HTERT RPE-1 (cell line): ENCODE results near the gene TTC7B.

Experiments used
- in situ Hi-C: fragments of 300-500 bp; cut with MboI; formaldehyde crosslinking; loops from 4 replicates; pipeline ENCODE4 v1.14.3; 2020; ENCODE audit warnings: low sequenced_read_pairs

The TTC7B gene

GRCh38 chr14:90651976-90652560 lies 164.2 kb downstream of the TTC7B start:
- in situ Hi-C loops: no loop called here

GRCh38 chr14:90651271-90651804 lies 164.9 kb downstream of the TTC7B start:
- in situ Hi-C loops: no loop called here

- in situ Hi-C loops: no loop called here
Observed at GRCh38 chr14:90649557-90650135, 166.6 kb downstream of the TTC7B start.

- in situ Hi-C loops: no loop called here
Observed at GRCh38 chr14:90649083-90649482, 167.1 kb downstream of the TTC7B start.

- in situ Hi-C loops: no loop called here
Observed at GRCh38 chr14:90648421-90648820, 167.8 kb downstream of the TTC7B start.

GRCh38 chr14:90647473-90648005 lies 168.7 kb downstream of the TTC7B start:
- in situ Hi-C loops: no loop called here

GRCh38 chr14:90645842-90646443 lies 170.3 kb downstream of the TTC7B start:
- in situ Hi-C loops: no loop called here

- in situ Hi-C loops: no loop called here
Observed at GRCh38 chr14:90644882-90645281, 171.3 kb downstream of the TTC7B start.

- in situ Hi-C loops: no loop called here
Observed at GRCh38 chr14:90643982-90644670, 172.1 kb downstream of the TTC7B start.

- in situ Hi-C loops: no loop called here
Observed at GRCh38 chr14:90642244-90642717, 173.9 kb downstream of the TTC7B start.

GRCh38 chr14:90641615-90642243 lies 174.5 kb downstream of the TTC7B start:
- in situ Hi-C loops: no loop called here

- in situ Hi-C loops: no loop called here
Observed at GRCh38 chr14:90641168-90641567, 175.1 kb downstream of the TTC7B start.

- in situ Hi-C loops: no loop called here
Observed at GRCh38 chr14:90639641-90640040, 176.6 kb downstream of the TTC7B start.

- in situ Hi-C loops: no loop called here
Observed at GRCh38 chr14:90632871-90633270, 183.4 kb downstream of the TTC7B start.

GRCh38 chr14:90632451-90632850 lies 183.8 kb downstream of the TTC7B start:
- in situ Hi-C loops: no loop called here

GRCh38 chr14:90630171-90630806 lies 185.9 kb downstream of the TTC7B start:
- in situ Hi-C loops: no loop called here

GRCh38 chr14:90629471-90629870 lies 186.8 kb downstream of the TTC7B start:
- in situ Hi-C loops: no loop called here

GRCh38 chr14:90628825-90629224 lies 187.4 kb downstream of the TTC7B start:
- in situ Hi-C loops: no loop called here

GRCh38 chr14:90627478-90627877 lies 188.8 kb downstream of the TTC7B start:
- in situ Hi-C loops: no loop called here

GRCh38 chr14:90626550-90626949 lies 189.7 kb downstream of the TTC7B start:
- in situ Hi-C loops: no loop called here
